KMS-11 (cell line): ENCODE data around the gene FBXL17.

ENCODE experiments used
- H2AFZ ChIP-seq: fragments of 200-600 bp; sonication (generic); 2 replicates; pipeline ENCODE4 v1.6.1; 2016; ENCODE audit warnings: antibody characterized with exemption, mixed run types, low read depth
- H3K27ac ChIP-seq: fragments of 200-600 bp; sonication (generic); 2 replicates; pipeline ENCODE4 v1.6.1; 2016; ENCODE audit warnings: mild to moderate bottlenecking, mixed run types
- H3K27me3 ChIP-seq: fragments of 200-600 bp; sonication (generic); 2 replicates; pipeline ENCODE4 v1.6.1; 2017; ENCODE audit warnings: mild to moderate bottlenecking, low read depth, mixed run types, moderate library complexity; ENCODE audit not compliant: insufficient read depth
- H3K36me3 ChIP-seq: fragments of 200-600 bp; sonication (generic); 2 replicates; pipeline ENCODE4 v1.6.1; 2017; ENCODE audit warnings: mild to moderate bottlenecking, mixed run types; ENCODE audit not compliant: insufficient read depth
- H3K4me1 ChIP-seq: fragments of 200-600 bp; sonication (generic); 2 replicates; pipeline ENCODE4 v1.6.1; 2016; ENCODE audit warnings: mild to moderate bottlenecking, low read depth, mixed run types; ENCODE audit not compliant: poor library complexity, severe bottlenecking
- H3K4me2 ChIP-seq: fragments of 200-600 bp; sonication (generic); 2 replicates; pipeline ENCODE4 v1.7.0; 2016; ENCODE audit warnings: mild to moderate bottlenecking, mixed run types
- H3K4me3 ChIP-seq: fragments of 200-600 bp; sonication (generic); IDR thresholded peaks from 2 replicates; pipeline ENCODE4 v1.6.1; 2017; ENCODE audit warnings: low read depth, low read length, mixed read lengths; ENCODE audit not compliant: insufficient read depth
- H3K79me2 ChIP-seq: fragments of 200-600 bp; sonication (generic); 2 replicates; pipeline ENCODE4 v1.6.1; 2016; ENCODE audit warnings: low read depth, mixed run types; ENCODE audit not compliant: insufficient read depth
- H3K9ac ChIP-seq: fragments of 200-600 bp; sonication (generic); 2 replicates; pipeline ENCODE4 v1.6.1; 2016; ENCODE audit warnings: mild to moderate bottlenecking, mixed run types
- H4K20me1 ChIP-seq: fragments of 200-600 bp; sonication (generic); 2 replicates; pipeline ENCODE4 v1.6.1; 2016; ENCODE audit warnings: mild to moderate bottlenecking, mixed run types; ENCODE audit not compliant: insufficient read depth
- TF ChIP-seq, protein P1 (sequence below): fragments of 200-600 bp; sonication (generic); conservative IDR thresholded peaks from 2 replicates; pipeline ENCODE4 v1.6.1; 2017; ENCODE audit warnings: low read depth, mild to moderate bottlenecking, antibody characterized with exemption, low read length, moderate library complexity, mixed read lengths

The FBXL17 gene

DNA sequence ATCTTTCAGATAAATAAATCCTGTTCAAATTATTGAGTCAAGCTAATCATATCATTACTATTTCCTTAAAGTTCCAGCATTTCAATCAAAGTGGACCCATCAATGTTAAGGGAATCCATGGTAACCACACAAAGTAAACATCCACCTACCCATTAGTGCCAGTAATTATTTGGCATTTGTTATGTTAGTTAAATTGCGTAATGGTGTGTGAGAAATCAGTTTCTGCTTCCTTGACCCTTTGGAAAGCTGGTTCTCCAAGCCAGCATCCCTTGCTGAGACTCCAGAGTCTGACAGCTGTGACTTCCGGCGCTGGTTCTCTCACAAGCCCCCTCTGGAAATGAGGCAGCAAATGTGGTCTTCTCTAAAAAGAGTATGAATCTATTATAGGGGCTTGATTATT lies 402.6 kb downstream of the FBXL17 start:
- no peak overlapping the region for H3K27ac ChIP-seq
- TF ChIP-seq, protein P1, sequence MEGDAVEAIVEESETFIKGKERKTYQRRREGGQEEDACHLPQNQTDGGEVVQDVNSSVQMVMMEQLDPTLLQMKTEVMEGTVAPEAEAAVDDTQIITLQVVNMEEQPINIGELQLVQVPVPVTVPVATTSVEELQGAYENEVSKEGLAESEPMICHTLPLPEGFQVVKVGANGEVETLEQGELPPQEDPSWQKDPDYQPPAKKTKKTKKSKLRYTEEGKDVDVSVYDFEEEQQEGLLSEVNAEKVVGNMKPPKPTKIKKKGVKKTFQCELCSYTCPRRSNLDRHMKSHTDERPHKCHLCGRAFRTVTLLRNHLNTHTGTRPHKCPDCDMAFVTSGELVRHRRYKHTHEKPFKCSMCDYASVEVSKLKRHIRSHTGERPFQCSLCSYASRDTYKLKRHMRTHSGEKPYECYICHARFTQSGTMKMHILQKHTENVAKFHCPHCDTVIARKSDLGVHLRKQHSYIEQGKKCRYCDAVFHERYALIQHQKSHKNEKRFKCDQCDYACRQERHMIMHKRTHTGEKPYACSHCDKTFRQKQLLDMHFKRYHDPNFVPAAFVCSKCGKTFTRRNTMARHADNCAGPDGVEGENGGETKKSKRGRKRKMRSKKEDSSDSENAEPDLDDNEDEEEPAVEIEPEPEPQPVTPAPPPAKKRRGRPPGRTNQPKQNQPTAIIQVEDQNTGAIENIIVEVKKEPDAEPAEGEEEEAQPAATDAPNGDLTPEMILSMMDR: no peak
- H4K20me1 ChIP-seq: no peaks in the 10 kb centered on the region
- H3K4me1 ChIP-seq: peaks cover 7% of the 10 kb centered on the region
- H3K79me2 ChIP-seq: no peaks in the 10 kb centered on the region
- no peak overlapping the region for H3K4me3 ChIP-seq
- no peaks in the 10 kb centered on the region for H3K27me3 ChIP-seq
- H3K4me2 ChIP-seq: no peak overlapping the region
- H3K9ac ChIP-seq: no peak overlapping the region
- H3K36me3 ChIP-seq: no peaks in the 10 kb centered on the region
- no peak overlapping the region for H2AFZ ChIP-seq

DNA sequence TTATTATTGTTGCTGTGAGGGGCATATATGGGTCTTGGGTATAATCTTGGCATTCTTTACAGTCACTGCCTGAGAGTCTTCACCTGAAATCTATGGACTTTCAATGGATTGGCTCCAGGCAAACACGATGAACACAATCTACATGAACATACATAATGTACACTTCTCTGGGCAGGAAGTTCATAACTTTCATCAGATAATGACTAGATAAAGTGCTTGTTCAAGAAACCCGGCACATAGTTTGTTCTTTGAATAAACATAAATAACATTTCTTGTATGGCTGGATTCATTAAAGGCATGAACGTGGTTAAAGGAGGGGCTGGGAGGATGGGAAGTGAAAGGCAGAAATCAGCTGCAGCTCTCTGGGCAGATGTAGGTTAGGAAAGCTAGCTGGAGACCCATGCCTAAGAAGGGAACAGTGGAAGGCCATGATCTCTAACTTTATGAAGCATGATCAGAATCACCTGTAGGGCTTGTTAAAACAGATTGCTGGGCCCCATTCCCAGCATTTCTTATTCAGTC lies 404.3 kb downstream of the FBXL17 start:
- no peak overlapping the region for H3K4me2 ChIP-seq

DNA sequence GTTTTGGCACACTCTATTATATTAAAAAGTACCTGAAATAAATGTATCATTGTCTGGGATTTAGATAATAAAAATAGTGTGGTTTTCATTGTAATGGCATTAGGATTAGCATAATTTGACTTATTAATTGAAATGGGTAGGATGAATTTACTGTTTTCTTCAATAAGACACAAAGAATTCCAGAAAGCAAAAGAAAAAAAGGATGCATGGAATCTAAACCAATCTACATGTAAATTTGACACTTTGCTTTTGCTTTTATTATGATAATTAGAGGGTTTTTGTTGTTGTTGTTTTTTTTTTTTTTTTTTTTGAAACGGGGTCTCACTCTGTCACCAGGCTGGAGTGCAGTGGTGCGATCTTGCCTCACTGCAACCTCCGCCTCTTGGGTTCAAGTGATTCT lies 406.3 kb downstream of the FBXL17 start:
- Histone ChIP-seq H3K27ac (no peak overlapping the region), H3K79me2 (no peaks in the 10 kb centered on the region), H3K27me3 (no peaks in the 10 kb centered on the region), H3K9ac (no peak overlapping the region), H3K36me3 (no peaks in the 10 kb centered on the region), H3K4me2 (no peak overlapping the region), H3K4me1 (peaks cover 7% of the 10 kb centered on the region), H3K4me3 (no peak overlapping the region), H4K20me1 (no peaks in the 10 kb centered on the region), H2AFZ (no peak overlapping the region)
- TF ChIP-seq, protein P1: no peak

More for the DNA sequence above, 404.3 kb downstream of the FBXL17 start:
- H3K36me3 ChIP-seq: no peaks in the 10 kb centered on the region
- peaks cover 7% of the 10 kb centered on the region for H3K4me1 ChIP-seq
- no peaks in the 10 kb centered on the region for H3K27me3 ChIP-seq
- H2AFZ ChIP-seq: no peak overlapping the region
- TF ChIP-seq, protein P1: no peak
- no peak overlapping the region for H3K4me3 ChIP-seq
- H4K20me1 ChIP-seq: no peaks in the 10 kb centered on the region
- H3K9ac ChIP-seq: no peak overlapping the region
- H3K27ac ChIP-seq: no peak overlapping the region
- H3K79me2 ChIP-seq: no peaks in the 10 kb centered on the region

DNA sequence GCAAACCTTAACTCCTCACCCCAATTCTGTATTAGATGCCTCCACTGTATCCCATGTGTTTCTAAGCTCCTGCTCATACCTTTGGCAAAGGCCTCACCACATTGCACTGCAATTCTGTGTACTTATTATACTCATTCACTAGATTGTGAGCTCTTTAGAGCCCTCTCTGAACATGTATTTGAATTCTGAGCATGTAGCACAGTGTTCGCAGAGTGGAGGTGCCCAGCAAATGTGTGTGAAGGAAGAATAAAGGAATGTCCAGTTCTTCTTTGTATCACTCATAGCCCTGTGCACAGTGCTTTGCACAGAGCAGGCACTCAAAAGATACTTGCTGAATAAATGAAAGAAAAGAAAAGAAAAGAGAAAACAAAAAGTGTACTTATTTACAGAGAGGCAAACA lies 410.1 kb downstream of the FBXL17 start:
- Histone ChIP-seq H3K27ac (no peak overlapping the region), H3K4me1 (no peaks in the 10 kb centered on the region), H3K36me3 (no peaks in the 10 kb centered on the region), H3K27me3 (no peaks in the 10 kb centered on the region), H3K4me3 (no peak overlapping the region), H2AFZ (no peak overlapping the region), H3K79me2 (no peaks in the 10 kb centered on the region), H3K9ac (no peak overlapping the region), H3K4me2 (no peak overlapping the region), H4K20me1 (no peaks in the 10 kb centered on the region)
- TF ChIP-seq, protein P1: no peak

DNA sequence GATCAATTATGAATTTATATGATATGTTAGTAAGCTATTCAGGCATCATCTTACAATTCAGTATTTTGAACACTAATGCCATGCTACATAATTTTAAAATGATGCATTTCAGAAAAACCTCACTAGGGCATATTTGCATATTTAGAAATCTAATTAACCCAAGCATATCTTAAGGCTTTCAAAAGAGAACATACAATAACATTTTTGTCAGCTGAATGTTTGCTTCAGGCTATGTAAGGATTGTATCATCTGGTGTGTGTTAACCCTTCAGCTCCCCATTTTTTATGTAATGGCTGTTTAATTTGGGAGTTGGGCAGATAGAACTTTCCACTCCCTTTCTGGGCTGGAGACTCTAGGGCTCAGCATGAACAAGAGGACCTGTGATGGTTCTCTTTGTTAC lies 412.1 kb downstream of the FBXL17 start:
- no peaks in the 10 kb centered on the region for H3K79me2 ChIP-seq
- TF ChIP-seq, protein P1: no peak
- no peaks in the 10 kb centered on the region for H3K27me3 ChIP-seq
- H3K4me3 ChIP-seq: no peak overlapping the region
- H3K27ac ChIP-seq: no peak overlapping the region
- H3K4me2 ChIP-seq: no peak overlapping the region
- no peaks in the 10 kb centered on the region for H4K20me1 ChIP-seq
- H3K4me1 ChIP-seq: no peaks in the 10 kb centered on the region
- no peaks in the 10 kb centered on the region for H3K36me3 ChIP-seq
- H3K9ac ChIP-seq: no peak overlapping the region
- no peak overlapping the region for H2AFZ ChIP-seq
